Hematopoietic multipotent progenitor cell treated with erythropoietin and hydrocortisone succinate and interleukin-3 and kit ligand, for 6 days (in vitro differentiated cells): ENCODE measurements around the gene USP36.
"Not testable (repeated sequence)": the region's sequence is repeated elsewhere in the genome, so short reads cannot be mapped to it uniquely, and the experiment has no call there.

Experiments
- DNase-seq: peaks from one replicate; pipeline ENCODE4 v3.0.0-alpha.2; 2015

USP36 gene

GRCh38 chr17:78870621-78871020 is 30.0 kb upstream of the USP36 start:
- DNase-seq: no peak

DNA sequence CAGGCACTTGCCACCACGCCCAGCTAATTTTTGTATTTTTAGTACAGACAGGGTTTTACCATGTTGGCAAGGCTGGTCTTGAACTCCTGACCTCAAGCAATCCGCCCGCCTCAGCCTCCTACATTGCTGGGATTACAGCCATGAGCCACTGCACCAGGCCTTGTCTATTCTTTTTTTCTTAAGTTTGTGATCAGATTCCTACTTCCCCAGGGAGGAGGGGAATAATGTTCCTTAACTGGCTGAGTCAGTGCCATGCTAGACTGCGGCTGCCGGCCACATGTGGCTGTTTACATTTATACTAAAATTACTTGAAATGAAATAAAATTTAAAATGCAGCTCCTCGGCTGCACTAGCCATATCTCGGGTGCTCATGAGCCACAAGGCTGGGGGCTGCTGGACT is 27.8 kb upstream of the USP36 start:
- no peak for DNase-seq

- not testable (repeated sequence) for DNase-seq
Observed at GRCh38 chr17:78867046-78867445, 26.4 kb upstream of the USP36 start.

DNA sequence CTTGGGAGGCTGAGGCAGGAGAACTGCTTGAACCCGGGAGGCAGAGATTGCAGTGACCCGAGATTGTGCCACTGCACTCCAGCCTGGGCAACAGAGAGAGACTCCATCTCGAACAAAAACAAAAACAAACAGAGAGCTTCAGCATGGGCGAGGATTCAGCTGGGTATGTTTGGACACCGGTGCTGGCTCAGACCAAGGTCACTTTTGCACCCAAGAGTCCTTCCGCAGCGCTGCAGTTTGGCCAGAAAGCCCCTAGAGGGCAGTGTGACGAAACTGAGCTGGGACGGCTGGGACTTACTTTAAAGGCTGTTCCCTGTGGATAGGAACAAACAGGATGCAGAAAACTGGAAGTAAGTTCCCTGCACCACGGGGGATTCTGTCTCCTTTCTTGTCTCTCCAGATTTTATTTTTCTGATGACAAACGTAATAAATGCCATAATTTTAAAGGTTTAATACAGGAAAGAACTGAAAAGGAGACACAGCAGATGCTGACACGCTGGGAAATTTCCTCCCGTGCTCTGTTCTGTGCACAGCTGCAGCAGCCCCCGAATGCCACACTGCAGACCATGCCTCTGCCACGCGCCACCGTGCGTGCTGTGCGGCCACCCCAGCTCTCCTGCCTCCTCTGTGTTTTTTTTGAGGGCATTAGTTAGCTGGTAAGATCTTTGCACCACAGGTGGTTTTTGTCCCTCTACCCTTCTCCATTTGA is 25.2 kb upstream of the USP36 start:
- peak; percentile 74 for DNase-seq

DNA sequence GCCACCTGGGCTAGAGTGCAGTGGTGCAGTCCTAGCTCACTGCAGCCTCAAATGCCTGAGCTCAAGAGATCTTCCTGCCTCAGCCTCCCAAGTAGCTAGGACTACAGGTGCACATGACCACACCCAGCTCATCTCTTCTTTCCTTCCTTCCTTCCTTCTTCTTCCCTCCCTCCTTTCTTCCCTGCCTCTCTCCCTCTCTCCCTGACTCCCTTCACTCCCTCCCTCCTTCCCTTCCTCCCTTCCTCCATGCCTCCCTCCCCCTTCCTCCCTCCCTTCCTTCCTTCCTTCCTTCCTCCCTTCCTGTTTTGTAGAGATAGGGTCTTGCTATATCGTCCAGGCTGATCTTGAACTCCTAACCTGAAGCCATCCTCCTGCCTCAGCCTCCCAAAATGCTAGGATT is 23.5 kb upstream of the USP36 start:
- DNase-seq: no peak

DNA sequence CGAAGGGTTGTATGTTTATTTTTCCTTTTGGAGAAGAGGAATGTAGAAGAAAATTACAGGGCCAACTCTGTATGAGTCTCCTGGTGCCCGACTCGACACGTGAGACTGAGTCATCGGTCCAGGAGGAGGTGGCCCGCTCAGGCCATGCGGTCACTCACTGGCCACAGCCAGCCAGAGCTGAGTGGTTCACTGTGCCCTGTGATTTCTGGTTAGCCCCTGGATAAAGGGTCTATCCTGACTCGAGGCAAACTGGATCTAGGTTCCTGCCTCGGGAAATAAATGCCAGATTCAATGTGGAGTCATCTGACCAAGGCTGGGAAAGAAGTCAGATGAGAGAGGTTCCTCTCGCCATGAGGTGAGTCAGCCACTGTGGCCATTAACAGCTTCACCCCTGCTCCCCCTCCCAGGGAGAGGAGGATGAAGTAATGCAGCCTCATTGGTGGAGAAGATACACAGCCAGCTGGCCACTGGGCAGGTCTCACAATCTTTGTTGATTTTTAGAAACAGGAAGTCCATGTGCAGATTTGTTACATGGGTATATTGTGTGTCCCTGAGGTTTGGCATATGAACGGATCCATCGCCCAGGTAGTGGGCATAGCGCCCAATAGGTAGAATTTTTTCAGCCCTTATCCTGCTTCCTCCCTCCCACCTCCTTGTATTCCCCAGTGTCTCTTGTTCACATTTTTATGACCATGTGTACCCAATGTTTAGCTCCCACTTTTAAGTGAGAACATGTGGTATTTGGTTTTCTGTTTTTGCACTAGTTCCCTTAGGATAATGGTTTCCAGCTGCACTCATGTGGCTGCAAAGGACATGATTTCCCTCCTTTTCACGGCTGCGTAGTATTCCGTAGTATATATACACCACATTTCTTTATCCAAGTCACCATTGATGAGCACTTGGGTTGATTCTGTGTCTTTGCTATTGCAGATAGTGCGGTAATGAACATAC is 21.7 kb upstream of the USP36 start:
- no peak for DNase-seq

DNA sequence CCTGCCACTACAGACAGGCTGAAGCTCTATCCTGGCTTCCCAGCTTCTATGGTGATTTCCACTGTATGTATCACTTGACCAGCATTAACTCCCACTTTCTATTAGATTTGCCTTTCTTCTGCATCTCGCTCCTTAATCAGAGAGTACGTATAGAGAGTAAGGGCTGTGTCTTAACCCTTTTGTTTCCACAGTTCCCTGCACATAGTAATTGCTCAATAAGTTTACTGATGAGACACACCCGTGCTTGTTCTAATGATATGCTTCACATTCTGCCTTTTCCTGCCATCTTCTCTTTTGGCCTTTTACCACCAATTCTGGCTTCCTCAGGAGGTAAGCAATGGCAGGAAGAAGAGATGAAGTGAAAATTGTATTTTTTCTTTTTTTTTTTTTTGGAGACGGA is 20.6 kb upstream of the USP36 start:
- DNase-seq: no peak

DNA sequence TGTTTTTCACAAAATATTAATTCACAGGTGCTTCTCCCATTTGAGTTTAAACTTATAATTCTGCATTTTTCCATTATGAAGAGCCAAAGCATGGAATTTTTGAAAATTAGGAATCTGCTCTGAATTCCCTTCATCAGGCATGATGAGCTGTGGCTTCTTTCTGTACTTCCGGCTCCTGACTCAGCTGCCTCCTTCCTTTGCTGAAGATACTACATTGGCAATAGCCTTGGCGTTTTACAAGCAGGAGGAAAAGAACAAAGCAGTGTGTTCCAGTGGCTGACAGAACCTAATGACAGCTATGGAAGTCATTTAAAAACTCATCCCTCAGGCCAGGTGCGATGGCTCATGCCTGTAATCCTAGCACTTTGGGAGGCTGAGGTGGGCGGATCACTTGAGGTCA is 18.4 kb upstream of the USP36 start:
- DNase-seq: no peak

GRCh38 chr17:78857266-78857665 is 16.7 kb upstream of the USP36 start:
- no peak for DNase-seq

- no peak for DNase-seq
Observed at GRCh38 chr17:78855561-78856165, 15.0 kb upstream of the USP36 start.

DNA sequence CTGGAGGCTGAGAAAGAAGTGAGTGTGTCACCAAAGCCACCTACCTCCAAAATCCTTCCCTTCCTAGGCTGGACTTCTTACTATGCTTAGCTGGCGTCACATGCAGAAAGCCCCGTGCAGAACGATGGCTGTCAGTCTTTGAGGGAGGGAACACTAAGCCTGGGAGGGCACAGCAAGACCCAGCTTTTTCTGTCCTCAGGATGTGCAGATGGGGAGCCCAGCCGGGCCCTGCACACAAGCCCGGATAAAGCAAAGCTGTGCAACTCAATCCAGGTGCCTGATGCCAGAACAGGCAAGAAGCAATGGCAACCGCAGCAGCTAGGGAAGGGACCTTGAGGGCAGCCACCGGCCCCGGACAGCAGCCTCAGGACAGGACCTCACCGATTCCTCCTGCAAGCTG is 13.9 kb upstream of the USP36 start:
- DNase-seq: no peak

GRCh38 chr17:78853926-78854394 is 13.3 kb upstream of the USP36 start:
- DNase-seq: peak; percentile 65

GRCh38 chr17:78852709-78853121 is 12.1 kb upstream of the USP36 start:
- no peak for DNase-seq

- DNase-seq: no peak
Observed at GRCh38 chr17:78849026-78849425, 8.4 kb upstream of the USP36 start.

DNA sequence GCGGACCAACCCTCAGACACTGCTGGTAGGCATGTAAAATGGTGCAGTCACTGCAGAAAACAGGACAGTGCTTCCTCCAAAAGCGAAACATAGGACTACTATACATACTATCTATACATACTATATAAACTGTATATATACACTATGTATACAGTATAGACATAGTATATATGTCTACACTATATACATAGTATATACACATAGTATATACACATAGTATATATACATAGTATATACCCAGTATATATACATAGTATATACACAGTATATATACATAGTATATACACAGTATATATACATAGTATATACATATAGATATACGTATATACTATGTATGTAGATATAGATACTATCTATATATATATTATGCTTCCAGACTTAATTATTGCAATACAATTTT is 6.4 kb upstream of the USP36 start:
- no peak for DNase-seq

- no peak for DNase-seq
Observed at GRCh38 chr17:78844301-78845005, 3.8 kb upstream of the USP36 start.

DNA sequence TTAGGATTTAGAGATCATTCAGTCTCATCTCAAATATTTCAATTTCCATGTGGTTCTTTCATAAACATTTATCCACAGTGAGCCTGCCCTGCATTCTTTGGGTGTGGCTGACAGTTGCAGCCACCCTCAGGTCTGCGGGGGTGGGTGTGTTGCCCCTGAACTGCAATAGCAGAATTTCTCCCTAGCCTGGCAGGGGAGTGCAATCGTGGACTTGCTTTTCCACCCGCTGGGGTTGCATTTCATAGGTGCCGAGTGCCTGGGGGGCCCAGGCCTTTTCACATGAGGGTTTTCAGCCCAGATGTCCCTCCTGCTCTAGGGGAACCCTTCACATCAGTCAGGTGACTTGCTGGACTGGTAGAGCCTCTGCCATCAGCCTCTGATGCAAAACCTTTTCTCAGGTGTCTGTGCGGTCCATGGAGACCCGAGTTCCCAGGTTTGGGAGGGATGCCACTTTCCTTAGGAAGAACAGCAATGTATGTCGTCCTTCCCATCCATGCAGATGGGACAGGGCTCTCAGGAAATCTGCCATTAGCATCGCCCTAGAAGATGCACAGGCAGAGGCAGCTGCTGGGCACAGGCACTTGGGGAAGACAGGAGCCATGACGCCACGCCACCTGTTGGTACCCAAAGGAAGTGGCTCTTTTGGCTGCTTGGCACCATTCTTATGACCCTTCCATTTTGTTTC is 2.4 kb upstream of the USP36 start:
- peak; percentile 84 for DNase-seq

GRCh38 chr17:78840530-78840779 is 159 bp downstream of the USP36 start:
- DNase-seq: no peak

- peak; percentile 64 for DNase-seq
Observed at GRCh38 chr17:78839762-78840529, 668 bp downstream of the USP36 start.

DNA sequence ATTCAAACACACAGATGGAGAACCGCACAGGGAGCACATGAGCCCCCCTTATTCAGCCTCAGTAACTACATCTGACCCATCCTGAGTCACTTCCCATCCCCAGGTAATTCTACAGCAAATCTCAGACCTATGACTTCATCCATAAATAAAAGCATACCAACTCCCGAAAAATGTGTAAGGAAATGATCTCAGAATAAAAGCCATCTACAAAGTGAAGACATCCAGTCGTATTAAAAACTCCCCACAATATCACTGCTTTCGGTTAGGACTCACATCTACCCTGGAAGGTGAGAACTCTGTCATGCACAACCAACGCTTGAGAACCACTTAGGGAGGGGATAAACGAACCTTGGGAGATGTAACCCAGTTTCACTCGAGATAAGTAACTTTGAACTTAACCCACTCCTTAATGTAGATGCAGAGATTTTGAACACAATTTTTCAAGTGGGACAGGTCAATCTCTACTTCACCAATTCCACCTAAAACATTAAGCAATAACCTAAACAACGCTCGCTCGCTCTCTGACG is 1.3 kb downstream of the USP36 start:
- DNase-seq: no peak

- no peak for DNase-seq
Observed at GRCh38 chr17:78838574-78839005, 2.0 kb downstream of the USP36 start.
